HEK293T (cell line): ENCODE results near the gene ZIC4.

Source experiments
- CTCF ChIA-PET: fragments of 350-600 bp; formaldehyde crosslinking; extraction: SDS; loops from one replicate; lab custom pipeline; 2021; ENCODE audit warnings: antibody characterized with exemption, inconsistent platforms; lab: Yijun Ruan, JAX
- POLR2A ChIA-PET: fragments of 350-600 bp; formaldehyde crosslinking; extraction: SDS; loops from one replicate; lab custom pipeline; 2020; ENCODE audit warnings: antibody characterized with exemption, inconsistent platforms; lab: Yijun Ruan, JAX
- DNase-seq: peaks from one replicate; pipeline ENCODE4 v3.0.0; 2012; ENCODE audit warnings: mixed read lengths; ENCODE audit errors: extremely low spot score
- ARNT ChIP-seq: fragments of 450-650 bp; IDR thresholded peaks from 2 replicates; pipeline ENCODE4 v1.6.1; 2017; ENCODE audit warnings: mild to moderate bottlenecking
- BHLHE40 ChIP-seq: fragments of 450-650 bp; IDR thresholded peaks from 2 replicates; pipeline ENCODE4 v1.6.1; 2016; ENCODE audit warnings: mild to moderate bottlenecking, moderate library complexity, borderline replicate concordance
- CTBP1 ChIP-seq: fragments of 450-650 bp; IDR thresholded peaks from 2 replicates; pipeline ENCODE4 v1.6.1; 2016; ENCODE audit warnings: borderline replicate concordance
- ELF4 ChIP-seq: fragments of 450-650 bp; IDR thresholded peaks from 2 replicates; pipeline ENCODE4 v1.6.1; 2017; ENCODE audit warnings: antibody characterized with exemption
- FOXA1 ChIP-seq: fragments of 450-650 bp; IDR thresholded peaks from 2 replicates; pipeline ENCODE4 v1.6.1; 2016; ENCODE audit warnings: mild to moderate bottlenecking
- FOXK2 ChIP-seq: fragments of 450-650 bp; IDR thresholded peaks from 2 replicates; pipeline ENCODE4 v1.6.1; 2016; ENCODE audit warnings: mild to moderate bottlenecking
- FOXM1 ChIP-seq: fragments of 450-650 bp; IDR thresholded peaks from 2 replicates; pipeline ENCODE4 v1.6.1; 2017; ENCODE audit warnings: mild to moderate bottlenecking, borderline replicate concordance
- HDGF ChIP-seq: fragments of 450-650 bp; IDR thresholded peaks from 2 replicates; pipeline ENCODE4 v1.6.1; 2017; ENCODE audit warnings: antibody characterized with exemption, borderline replicate concordance
- L3MBTL2 ChIP-seq: fragments of 450-650 bp; conservative IDR thresholded peaks from 2 replicates; pipeline ENCODE4 v1.6.1; 2016; ENCODE audit warnings: mild to moderate bottlenecking
- LEF1 ChIP-seq: fragments of 450-650 bp; IDR thresholded peaks from 2 replicates; pipeline ENCODE4 v1.6.1; 2017; ENCODE audit warnings: mild to moderate bottlenecking, borderline replicate concordance
- NFRKB ChIP-seq: fragments of 450-650 bp; IDR thresholded peaks from 2 replicates; pipeline ENCODE4 v1.6.1; 2016; ENCODE audit warnings: mild to moderate bottlenecking, moderate library complexity
- SP1 ChIP-seq: fragments of 450-650 bp; IDR thresholded peaks from 2 replicates; pipeline ENCODE4 v1.6.1; 2017
- SUZ12 ChIP-seq: fragments of 450-650 bp; IDR thresholded peaks from 2 replicates; pipeline ENCODE4 v1.6.1; 2016; ENCODE audit warnings: mild to moderate bottlenecking
- TARDBP ChIP-seq: fragments of 450-650 bp; IDR thresholded peaks from 2 replicates; pipeline ENCODE4 v1.6.1; 2016
- ZNF384 ChIP-seq: fragments of 450-650 bp; IDR thresholded peaks from 2 replicates; pipeline ENCODE4 v1.6.1; 2016
- TF ChIP-seq, protein P1 (sequence below): fragments of 450-650 bp; IDR thresholded peaks from 2 replicates; pipeline ENCODE4 v1.6.1; 2016

The ZIC4 gene

DNA sequence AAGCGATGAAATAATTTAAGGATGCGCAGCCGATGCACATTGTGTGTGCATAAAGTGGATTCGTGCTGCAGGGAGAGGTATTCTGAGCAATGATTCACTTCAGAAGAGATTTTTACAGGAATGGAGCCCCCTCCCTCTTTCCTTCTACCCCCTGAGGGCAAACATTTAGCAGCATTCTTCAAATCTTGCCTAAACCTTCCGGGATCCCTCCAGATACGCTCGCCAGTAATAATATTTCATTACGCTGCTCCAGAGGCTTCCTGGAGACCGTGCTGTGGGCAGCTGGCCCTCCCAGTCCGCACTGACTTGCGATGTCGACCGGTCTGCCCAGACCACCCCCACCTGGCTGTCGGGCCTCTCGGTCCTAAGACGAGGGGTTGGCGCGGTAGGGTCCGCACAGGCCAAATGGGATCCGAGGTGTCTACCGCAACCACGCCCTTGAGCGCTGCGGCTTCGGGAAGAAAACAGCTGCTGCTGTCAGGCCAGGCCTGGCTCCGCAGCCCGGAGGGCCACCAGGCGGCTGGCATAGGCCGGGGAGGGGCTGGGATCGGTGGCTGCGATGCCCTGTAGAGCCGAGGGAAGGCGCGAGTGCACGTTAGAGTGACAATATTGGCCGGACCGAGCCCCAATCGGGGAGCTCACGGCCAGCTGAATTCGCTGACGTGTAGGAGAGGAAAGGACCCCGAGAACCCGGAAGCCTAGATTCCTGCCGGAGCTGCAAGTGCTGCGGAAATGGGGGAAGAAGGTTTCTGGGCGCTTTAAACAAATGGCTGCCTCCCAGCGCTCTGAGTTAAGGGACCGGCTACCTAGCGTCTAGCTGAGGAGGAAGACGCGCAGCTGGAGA, 14.3 kb downstream of the ZIC4 start:
- POLR2A ChIA-PET, result no interaction called here
- CTCF ChIA-PET, result no interaction called here
- TF ChIP-seq, protein P1, sequence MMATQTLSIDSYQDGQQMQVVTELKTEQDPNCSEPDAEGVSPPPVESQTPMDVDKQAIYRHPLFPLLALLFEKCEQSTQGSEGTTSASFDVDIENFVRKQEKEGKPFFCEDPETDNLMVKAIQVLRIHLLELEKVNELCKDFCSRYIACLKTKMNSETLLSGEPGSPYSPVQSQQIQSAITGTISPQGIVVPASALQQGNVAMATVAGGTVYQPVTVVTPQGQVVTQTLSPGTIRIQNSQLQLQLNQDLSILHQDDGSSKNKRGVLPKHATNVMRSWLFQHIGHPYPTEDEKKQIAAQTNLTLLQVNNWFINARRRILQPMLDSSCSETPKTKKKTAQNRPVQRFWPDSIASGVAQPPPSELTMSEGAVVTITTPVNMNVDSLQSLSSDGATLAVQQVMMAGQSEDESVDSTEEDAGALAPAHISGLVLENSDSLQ, result no peak
- TF ChIP-seq HDGF (no peak), L3MBTL2 (no peak), TARDBP (no peak)
- no peak for DNase-seq

DNA sequence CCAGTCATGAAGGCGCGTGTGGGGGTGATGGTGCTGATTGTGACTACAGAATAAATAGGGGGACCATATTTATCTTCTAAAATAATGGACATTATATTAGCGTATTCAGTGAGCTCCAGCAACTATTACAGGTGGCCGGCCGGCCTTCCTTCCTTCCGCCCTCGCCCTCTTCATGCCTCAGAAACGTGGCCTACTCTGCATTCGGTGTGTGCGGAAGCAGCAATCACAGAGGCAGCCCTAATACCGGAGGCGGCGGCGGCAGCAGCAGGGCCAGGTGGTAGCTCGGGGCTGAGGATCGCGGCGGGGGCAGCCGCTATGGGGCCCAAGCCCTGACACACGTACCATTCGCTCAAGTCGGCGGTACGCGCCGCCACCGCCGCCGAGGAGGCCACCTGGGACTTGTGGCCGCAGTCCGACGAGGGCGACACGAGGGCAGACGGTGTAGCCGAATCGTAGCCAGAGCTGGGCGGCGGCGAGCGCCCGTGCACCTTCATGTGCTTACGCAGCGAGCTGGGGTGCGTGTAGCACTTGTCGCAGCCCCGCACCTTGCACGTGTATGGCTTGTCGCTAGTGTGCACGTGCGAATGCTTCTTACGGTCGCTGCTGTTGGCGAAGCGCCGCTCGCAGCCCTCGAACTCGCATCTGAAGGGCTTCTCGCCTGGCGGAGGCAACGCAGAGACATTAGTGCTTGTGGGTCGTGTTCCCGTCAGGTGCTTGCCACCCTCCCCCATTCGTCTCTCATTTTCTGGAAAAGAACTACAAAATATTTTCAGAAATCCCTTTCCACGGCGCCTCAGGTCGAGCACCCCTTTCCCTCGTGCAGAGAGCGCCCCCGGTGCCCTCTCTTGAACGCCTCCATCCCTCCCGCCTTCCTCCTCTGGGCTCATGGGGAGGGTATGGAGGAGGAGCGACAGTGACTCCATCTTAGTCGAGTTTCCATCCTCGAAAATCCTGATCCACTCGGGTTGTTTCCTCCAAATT, 15.5 kb downstream of the ZIC4 start:
- no peak for TF ChIP-seq TARDBP
- no peak for TF ChIP-seq FOXM1
- DNase-seq, result no peak
- POLR2A ChIA-PET, result no interaction called here
- CTCF ChIA-PET, result no interaction called here

DNA sequence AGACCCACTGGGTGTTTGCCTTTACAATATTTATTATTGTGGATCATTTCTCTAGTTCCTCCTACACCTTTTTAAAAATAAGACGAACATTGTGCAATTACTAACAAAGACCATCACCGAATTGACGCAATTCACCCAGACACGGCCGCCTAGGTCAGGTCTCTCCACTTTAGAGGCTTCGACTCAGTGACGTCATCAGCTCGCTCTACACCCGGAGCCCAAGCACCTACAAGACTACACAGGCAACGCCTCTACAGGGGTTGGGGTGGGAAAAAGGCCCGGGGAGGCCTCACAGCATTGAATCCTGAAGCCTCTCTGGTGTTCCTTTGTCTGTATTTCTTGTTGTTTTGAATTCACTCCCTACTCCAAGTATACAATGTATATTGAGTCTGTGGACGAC, 16.6 kb downstream of the ZIC4 start:
- DNase-seq, result no peak

DNA sequence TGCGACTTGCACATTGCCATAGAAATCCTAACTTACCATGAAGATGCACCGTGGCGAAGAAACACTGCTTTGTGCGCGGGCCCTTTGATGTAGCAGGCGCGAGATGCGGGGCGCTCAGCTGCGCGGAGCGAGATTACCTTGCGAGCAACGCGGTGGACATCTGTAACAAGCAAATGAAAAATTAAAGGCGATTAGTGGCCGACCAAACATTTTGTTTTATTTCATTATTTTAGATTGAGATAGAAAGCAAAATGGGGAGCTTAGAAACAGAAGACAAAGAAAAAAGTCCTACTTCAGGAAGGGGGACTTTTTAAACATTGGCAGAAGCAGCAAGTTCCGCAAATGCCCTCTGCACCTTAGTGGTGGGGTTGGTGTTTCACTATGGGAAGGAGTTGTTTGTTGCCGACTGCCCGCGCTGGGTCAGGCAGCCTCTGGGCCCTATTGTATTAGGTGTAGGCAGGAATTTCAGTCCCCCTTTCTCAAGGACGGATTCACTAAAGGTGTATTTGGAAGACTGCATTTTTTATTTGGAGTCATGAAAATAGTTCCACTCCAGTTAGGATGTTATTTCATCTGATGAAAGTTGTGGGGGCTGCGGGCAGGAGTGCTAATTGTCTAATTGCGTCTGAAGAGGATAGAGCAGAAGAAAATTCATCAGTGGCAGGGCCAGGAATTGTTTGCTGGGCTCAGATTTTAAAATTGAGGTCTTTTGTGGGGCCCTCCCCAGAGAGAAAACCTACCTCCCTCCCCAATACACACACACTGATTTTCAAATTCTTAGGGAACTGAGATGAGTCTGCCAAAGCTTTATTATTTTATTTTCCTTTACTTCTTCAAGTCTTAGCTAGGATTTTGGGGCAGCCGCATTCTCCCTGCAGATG, 17.4 kb downstream of the ZIC4 start:
- TF ChIP-seq, protein P1, result no peak
- no peak for TF ChIP-seq BHLHE40
- no peak for TF ChIP-seq FOXK2
- TF ChIP-seq SUZ12, result no peak
- no peak for DNase-seq
- POLR2A ChIA-PET, result no interaction called here

More for the DNA sequence above, 16.6 kb downstream of the ZIC4 start:
- ChIA-PET POLR2A (no interaction called here), CTCF (no interaction called here)
- no peak for TF ChIP-seq L3MBTL2
- TF ChIP-seq FOXK2, result no peak
- no peak for TF ChIP-seq FOXA1
- TF ChIP-seq FOXM1, result no peak
- TF ChIP-seq TARDBP, result no peak
- TF ChIP-seq, protein P1, result no peak
- no peak for TF ChIP-seq ELF4
- no peak for TF ChIP-seq HDGF
- TF ChIP-seq LEF1, result no peak
- TF ChIP-seq CTBP1, result no peak
- TF ChIP-seq SP1, result no peak
- TF ChIP-seq BHLHE40, result no peak
- no peak for TF ChIP-seq SUZ12
- no peak for TF ChIP-seq NFRKB
- TF ChIP-seq ARNT, result no peak
- no peak for TF ChIP-seq ZNF384

DNA sequence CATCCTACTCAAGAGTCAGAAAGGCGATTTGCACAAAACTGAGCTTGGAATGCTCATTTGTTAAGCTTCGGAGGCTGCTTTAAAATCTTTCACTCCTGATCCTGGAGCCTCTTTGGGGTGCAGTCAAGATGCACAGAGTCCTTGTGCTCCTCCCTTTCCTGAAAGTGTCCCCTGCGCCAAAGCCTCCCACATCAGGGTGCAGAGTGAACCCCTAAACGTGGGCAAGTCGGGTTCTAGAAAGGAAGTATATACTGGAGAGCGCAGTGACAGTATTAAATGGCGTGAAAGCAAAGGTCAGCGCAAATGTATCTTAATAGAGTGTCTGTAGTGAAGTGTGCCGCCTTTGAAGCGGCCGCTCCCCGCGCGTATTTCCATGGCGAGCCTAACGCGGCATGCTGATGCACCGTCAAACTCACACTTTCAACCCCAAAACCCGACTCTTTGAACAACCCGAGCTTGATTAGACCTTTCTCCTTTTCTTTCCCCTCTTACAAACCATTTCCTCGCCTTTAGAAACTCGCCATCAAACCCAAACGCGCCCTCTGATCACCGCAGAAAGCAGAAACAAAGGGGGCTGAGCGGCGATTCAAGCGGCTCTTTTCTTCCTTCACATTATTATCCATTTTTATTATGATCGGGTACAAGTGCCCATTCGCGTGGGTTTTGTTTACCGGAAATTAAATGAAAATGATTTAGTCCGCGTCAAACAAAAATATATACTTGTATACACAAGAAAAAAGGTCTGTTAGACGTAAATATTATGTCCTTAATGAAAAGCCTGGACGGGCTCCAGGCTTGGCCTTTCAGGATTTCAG, 18.3 kb downstream of the ZIC4 start:
- TF ChIP-seq HDGF, result no peak
- no peak for TF ChIP-seq L3MBTL2
- no peak for TF ChIP-seq SUZ12
- TF ChIP-seq ELF4, result no peak
- TF ChIP-seq, protein P1, result no peak
- TF ChIP-seq TARDBP, result no peak
- TF ChIP-seq LEF1, result no peak
- no peak for TF ChIP-seq CTBP1
- no peak for TF ChIP-seq SP1
- no peak for TF ChIP-seq ARNT
- TF ChIP-seq FOXM1, result no peak
- no peak for TF ChIP-seq ZNF384
- no peak for TF ChIP-seq FOXK2
- no peak for TF ChIP-seq FOXA1
- TF ChIP-seq BHLHE40, result no peak
- TF ChIP-seq NFRKB, result no peak
- DNase-seq, result no peak
- CTCF ChIA-PET, result no interaction called here
- POLR2A ChIA-PET, result no interaction called here

More for the DNA sequence above, 17.4 kb downstream of the ZIC4 start:
- CTCF ChIA-PET, result no interaction called here
